Measurements from ENCODE around the gene GSK3B.

GSK3B gene

DNA sequence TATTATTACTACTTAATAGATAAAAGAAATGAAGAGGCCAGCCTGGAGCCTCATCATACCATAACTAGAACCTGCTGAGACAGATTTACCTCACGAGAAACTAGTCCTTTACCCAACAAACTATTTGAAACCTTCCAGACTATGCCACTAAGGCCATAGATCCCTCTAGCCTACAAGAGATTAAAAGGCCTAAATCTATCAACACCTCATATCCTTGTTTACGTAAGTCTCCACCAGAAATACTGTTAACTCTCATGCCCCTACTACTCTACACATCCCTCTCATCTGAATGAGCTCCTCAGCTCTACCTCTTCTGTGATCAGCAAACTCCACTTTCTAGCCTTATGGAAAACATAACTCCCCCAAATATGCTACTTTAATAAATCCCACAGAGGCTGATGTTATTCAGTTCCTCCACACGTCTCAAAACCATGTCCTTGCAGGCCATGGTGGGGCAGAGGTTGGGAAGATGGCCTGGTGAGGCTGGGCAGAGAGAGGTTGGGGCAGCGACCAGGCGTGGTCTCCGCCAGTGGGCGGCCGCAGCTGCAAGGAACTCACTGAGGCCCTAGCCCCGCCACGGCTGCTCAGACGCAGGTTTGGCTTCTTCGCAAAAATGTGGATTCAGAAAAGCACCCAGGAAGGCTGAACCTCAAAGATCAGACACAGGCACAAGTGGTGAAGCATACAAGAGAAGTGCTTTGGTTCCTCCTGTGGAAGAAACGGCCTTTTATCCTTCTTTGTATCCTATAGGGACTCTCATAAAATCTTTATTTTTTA is 65.8 kb downstream of the GSK3B start:
- ChIA-PET POLR2A (no interaction called here), CTCF (no interaction called here)
- DNase-seq (ENCODE audit: extremely low spot score) = no peak
- TF ChIP-seq L3MBTL2 (conservative IDR thresholded peaks at IDR 0.05) (no peak), ZNF384 (IDR thresholded peaks at IDR 0.05) (no peak)

DNA sequence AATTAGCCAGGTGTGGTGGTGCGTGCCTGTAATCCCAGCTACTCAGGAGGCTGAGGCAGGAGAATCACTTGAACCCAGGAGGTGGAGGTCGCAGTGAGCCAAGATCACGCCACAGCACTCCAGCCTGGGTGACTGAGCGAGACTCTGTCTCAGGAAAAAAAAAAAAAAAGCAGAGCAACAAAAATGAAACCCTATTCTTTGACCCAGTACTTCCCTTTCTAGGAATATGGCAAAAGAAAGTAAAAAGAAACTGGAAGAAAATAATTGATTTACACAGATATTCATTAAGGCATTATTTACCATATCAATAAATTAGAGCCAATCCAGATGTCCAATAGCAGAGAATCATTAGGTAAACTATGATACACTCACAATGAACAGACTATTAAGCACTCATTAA is 67.0 kb downstream of the GSK3B start:
- TF ChIP-seq HDGF (IDR thresholded peaks at IDR 0.05; ENCODE audit: borderline replicate concordance) (no peak), CTBP1 (IDR thresholded peaks at IDR 0.05; ENCODE audit: borderline replicate concordance) (no peak), SUZ12 (IDR thresholded peaks at IDR 0.05) (no peak), LEF1 (IDR thresholded peaks at IDR 0.05; ENCODE audit: borderline replicate concordance) (no peak), FOXM1 (IDR thresholded peaks at IDR 0.05; ENCODE audit: borderline replicate concordance) (no peak), ELF4 (IDR thresholded peaks at IDR 0.05) (no peak), ARNT (IDR thresholded peaks at IDR 0.05) (no peak), FOXK2 (IDR thresholded peaks at IDR 0.05) (no peak), TARDBP (IDR thresholded peaks at IDR 0.05) (no peak), NFRKB (IDR thresholded peaks at IDR 0.05) (no peak), L3MBTL2 (conservative IDR thresholded peaks at IDR 0.05) (no peak), SP1 (IDR thresholded peaks at IDR 0.05) (no peak), FOXA1 (IDR thresholded peaks at IDR 0.05) (no peak), ZNF384 (IDR thresholded peaks at IDR 0.05) (no peak), BHLHE40 (IDR thresholded peaks at IDR 0.05; ENCODE audit: borderline replicate concordance) (no peak)
- TF ChIP-seq, protein P1, sequence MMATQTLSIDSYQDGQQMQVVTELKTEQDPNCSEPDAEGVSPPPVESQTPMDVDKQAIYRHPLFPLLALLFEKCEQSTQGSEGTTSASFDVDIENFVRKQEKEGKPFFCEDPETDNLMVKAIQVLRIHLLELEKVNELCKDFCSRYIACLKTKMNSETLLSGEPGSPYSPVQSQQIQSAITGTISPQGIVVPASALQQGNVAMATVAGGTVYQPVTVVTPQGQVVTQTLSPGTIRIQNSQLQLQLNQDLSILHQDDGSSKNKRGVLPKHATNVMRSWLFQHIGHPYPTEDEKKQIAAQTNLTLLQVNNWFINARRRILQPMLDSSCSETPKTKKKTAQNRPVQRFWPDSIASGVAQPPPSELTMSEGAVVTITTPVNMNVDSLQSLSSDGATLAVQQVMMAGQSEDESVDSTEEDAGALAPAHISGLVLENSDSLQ (IDR thresholded peaks at IDR 0.05) = no peak
- no peak for DNase-seq (ENCODE audit: extremely low spot score)
- POLR2A ChIA-PET = no interaction called here
- CTCF ChIA-PET = no interaction called here

DNA sequence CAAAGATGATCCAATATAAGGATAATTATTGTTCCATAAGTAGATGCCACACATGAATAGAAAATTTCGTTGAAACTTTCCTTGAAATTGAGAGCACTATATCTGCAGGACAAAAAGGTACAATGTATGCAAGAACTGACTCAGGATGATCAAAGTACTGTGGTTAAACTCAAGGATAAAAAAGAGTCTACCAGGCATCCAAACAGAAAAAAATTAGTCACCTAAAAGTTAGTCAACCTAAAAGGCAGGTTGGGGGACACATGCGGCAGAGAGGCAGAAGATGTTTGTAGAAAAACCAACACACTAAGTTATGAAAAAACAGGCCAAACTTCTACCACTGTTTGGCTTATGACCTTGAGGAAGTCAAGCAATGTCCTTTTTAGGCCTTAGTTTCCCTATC is 68.7 kb downstream of the GSK3B start:
- TF ChIP-seq, protein P1 (IDR thresholded peaks at IDR 0.05) = no peak
- TF ChIP-seq ZNF384 (IDR thresholded peaks at IDR 0.05) (no peak), FOXA1 (IDR thresholded peaks at IDR 0.05) (no peak), FOXK2 (IDR thresholded peaks at IDR 0.05) (no peak), SUZ12 (IDR thresholded peaks at IDR 0.05) (no peak), HDGF (IDR thresholded peaks at IDR 0.05; ENCODE audit: borderline replicate concordance) (no peak), L3MBTL2 (conservative IDR thresholded peaks at IDR 0.05) (no peak), FOXM1 (IDR thresholded peaks at IDR 0.05; ENCODE audit: borderline replicate concordance) (no peak), ARNT (IDR thresholded peaks at IDR 0.05) (no peak), SP1 (IDR thresholded peaks at IDR 0.05) (no peak), LEF1 (IDR thresholded peaks at IDR 0.05; ENCODE audit: borderline replicate concordance) (no peak), BHLHE40 (IDR thresholded peaks at IDR 0.05; ENCODE audit: borderline replicate concordance) (no peak), CTBP1 (IDR thresholded peaks at IDR 0.05; ENCODE audit: borderline replicate concordance) (no peak), NFRKB (IDR thresholded peaks at IDR 0.05) (no peak), TARDBP (IDR thresholded peaks at IDR 0.05) (no peak), ELF4 (IDR thresholded peaks at IDR 0.05) (no peak)
- ChIA-PET POLR2A (no interaction called here), CTCF (no interaction called here)
- DNase-seq (ENCODE audit: extremely low spot score) = no peak

DNA sequence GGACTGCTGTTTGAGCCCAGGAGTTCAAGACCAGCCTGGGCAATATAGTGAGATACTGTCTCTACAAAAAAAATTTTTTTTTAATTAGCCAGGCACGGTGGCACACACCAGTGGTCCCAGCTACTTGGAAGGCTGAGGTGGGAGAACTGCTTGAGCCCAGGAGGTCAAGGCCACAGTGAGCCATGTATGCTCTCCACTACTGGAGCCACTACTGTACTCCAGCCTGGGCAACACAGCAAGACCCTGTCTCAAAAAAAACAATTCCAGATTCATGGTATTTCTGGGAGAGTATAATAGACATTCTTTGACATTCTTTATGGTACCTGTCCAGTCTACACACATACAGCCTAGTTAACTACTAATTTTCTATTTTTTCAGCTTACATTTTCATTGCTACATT is 70.1 kb downstream of the GSK3B start:
- TF ChIP-seq, protein P1 (IDR thresholded peaks at IDR 0.05) = no peak
- TF ChIP-seq BHLHE40 (IDR thresholded peaks at IDR 0.05; ENCODE audit: borderline replicate concordance) = no peak
- no peak for TF ChIP-seq FOXM1 (IDR thresholded peaks at IDR 0.05; ENCODE audit: borderline replicate concordance)
- TF ChIP-seq FOXA1 (IDR thresholded peaks at IDR 0.05) = no peak
- no peak for TF ChIP-seq TARDBP (IDR thresholded peaks at IDR 0.05)
- TF ChIP-seq HDGF (IDR thresholded peaks at IDR 0.05; ENCODE audit: borderline replicate concordance) = no peak
- no peak for TF ChIP-seq NFRKB (IDR thresholded peaks at IDR 0.05)
- CTCF ChIA-PET = no interaction called here
- no peak for DNase-seq (ENCODE audit: extremely low spot score)
- POLR2A ChIA-PET = no interaction called here

DNA sequence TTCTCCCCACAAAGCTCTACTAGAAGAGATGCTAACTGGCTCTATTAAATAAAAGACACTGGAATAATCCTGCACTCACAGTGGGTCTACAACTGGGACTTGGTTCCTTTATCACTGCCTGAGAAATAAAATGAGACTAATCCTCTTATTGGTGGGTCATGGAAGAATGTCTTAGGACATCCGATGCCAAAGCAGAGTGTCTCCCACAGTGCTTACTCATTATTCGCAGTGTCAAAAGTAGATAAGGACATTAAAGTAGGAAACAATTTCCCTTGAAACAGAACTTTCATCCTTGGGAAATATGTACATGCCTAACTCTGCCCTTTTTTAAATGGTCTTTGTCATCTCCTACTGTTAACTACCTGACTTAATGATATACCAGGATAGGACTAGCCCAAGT is 71.5 kb downstream of the GSK3B start:
- ChIA-PET CTCF (no interaction called here), POLR2A (no interaction called here)
- TF ChIP-seq CTBP1 (IDR thresholded peaks at IDR 0.05; ENCODE audit: borderline replicate concordance) (no peak), ARNT (IDR thresholded peaks at IDR 0.05) (no peak), L3MBTL2 (conservative IDR thresholded peaks at IDR 0.05) (no peak), SUZ12 (IDR thresholded peaks at IDR 0.05) (no peak), FOXM1 (IDR thresholded peaks at IDR 0.05; ENCODE audit: borderline replicate concordance) (no peak), NFRKB (IDR thresholded peaks at IDR 0.05) (no peak), FOXK2 (IDR thresholded peaks at IDR 0.05) (no peak), HDGF (IDR thresholded peaks at IDR 0.05; ENCODE audit: borderline replicate concordance) (no peak), ZNF384 (IDR thresholded peaks at IDR 0.05) (no peak), LEF1 (IDR thresholded peaks at IDR 0.05; ENCODE audit: borderline replicate concordance) (no peak)
- TF ChIP-seq, protein P1 (IDR thresholded peaks at IDR 0.05) = no peak
- no peak for DNase-seq (ENCODE audit: extremely low spot score)

DNA sequence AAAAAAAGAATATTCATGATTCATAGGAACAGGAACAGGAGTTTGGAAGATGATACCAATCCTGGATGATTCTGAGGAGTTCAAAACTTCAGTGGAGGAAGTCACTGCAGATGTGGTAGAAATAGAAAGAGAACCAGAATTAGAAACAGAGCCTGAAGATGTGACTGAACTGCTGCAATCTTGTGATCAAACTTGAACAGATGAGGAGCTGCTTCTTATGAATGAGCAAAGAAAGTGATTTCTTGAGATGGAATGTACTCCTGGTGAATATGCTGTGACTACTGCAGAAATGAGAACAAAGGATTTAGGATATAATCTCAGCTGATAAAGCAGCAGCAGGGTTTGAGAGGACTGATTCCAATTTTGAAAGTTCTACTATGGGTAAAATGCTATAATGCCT is 72.7 kb downstream of the GSK3B start:
- ChIA-PET CTCF (no interaction called here), POLR2A (interaction anchor here (1.0 kb wide), 1 partner anchor 74 kb away, joined by 3 read pairs; no protein-coding TSS in a partner anchor)
- no peak for DNase-seq (ENCODE audit: extremely low spot score)
- TF ChIP-seq FOXM1 (IDR thresholded peaks at IDR 0.05; ENCODE audit: borderline replicate concordance) (no peak), SP1 (IDR thresholded peaks at IDR 0.05) (no peak), ELF4 (IDR thresholded peaks at IDR 0.05) (no peak), LEF1 (IDR thresholded peaks at IDR 0.05; ENCODE audit: borderline replicate concordance) (no peak), ARNT (IDR thresholded peaks at IDR 0.05) (no peak), L3MBTL2 (conservative IDR thresholded peaks at IDR 0.05) (no peak), NFRKB (IDR thresholded peaks at IDR 0.05) (no peak), TARDBP (IDR thresholded peaks at IDR 0.05) (no peak), SUZ12 (IDR thresholded peaks at IDR 0.05) (no peak), FOXK2 (IDR thresholded peaks at IDR 0.05) (no peak), CTBP1 (IDR thresholded peaks at IDR 0.05; ENCODE audit: borderline replicate concordance) (no peak), HDGF (IDR thresholded peaks at IDR 0.05; ENCODE audit: borderline replicate concordance) (no peak), BHLHE40 (IDR thresholded peaks at IDR 0.05; ENCODE audit: borderline replicate concordance) (no peak), FOXA1 (IDR thresholded peaks at IDR 0.05) (no peak), ZNF384 (IDR thresholded peaks at IDR 0.05) (no peak)
- TF ChIP-seq, protein P1 (IDR thresholded peaks at IDR 0.05) = no peak

Data from HEK293T (cell line).